Keratinocyte (primary cell): ENCODE results near the gene CPVL. TPM values are rescaled to one million over a fixed set of nuclear protein-coding genes. Genes with fewer than 3 reads are reported as not detected.

ENCODE experiments used
- DNase-seq: peaks from one replicate; pipeline ENCODE4 v3.0.0-alpha.2; 2011; ENCODE audit warnings: low read depth, missing footprints, low spot score
- FAIRE-seq: peaks from 2 replicates; lab custom pipeline; 2011; peaks lifted over from hg19 to GRCh38; lab: Jason Lieb, UNC
- H2AFZ ChIP-seq: 2 replicates; pipeline ENCODE4 v1.6.0; 2012; ENCODE audit warnings: low read length, control low read depth, inconsistent platforms; ENCODE audit not compliant: control insufficient read depth
- H3K27ac ChIP-seq: 2 replicates; pipeline ENCODE4 v1.5.1; 2011; ENCODE audit warnings: low read length; ENCODE audit not compliant: control insufficient read depth, insufficient read depth
- H3K27me3 ChIP-seq: 3 replicates; pipeline ENCODE4 v1.6.0; 2011; ENCODE audit warnings: low read length; ENCODE audit not compliant: control insufficient read depth, insufficient read depth; ENCODE audit errors: extremely low read depth
- H3K36me3 ChIP-seq, 2 experiments: 2 replicates in 1 of 2; 3 replicates in 1 of 2; pipeline ENCODE4 v1.5.1; 2011; ENCODE audit warnings: low read length in 2 of 2, mild to moderate bottlenecking in 1 of 2; ENCODE audit not compliant: control insufficient read depth in 2 of 2, insufficient read depth in 2 of 2; ENCODE audit errors: extremely low read depth in 1 of 2
- H3K4me1 ChIP-seq: 3 replicates; pipeline ENCODE4 v1.5.1; 2011; ENCODE audit warnings: low read length; ENCODE audit not compliant: control insufficient read depth, insufficient read depth; ENCODE audit errors: extremely low read depth
- H3K4me2 ChIP-seq: 3 replicates; pipeline ENCODE4 v1.6.0; 2011; ENCODE audit warnings: low read depth, low read length; ENCODE audit not compliant: control insufficient read depth, insufficient read depth; ENCODE audit errors: extremely low read depth
- H3K4me3 ChIP-seq, 3 experiments: fragments of 200-600 bp in 1 of 3; sonication (generic) in 1 of 3; 2 replicates in 2 of 3; 3 replicates in 1 of 3; pipeline ENCODE4 v1.5.1; 2011 to 2016; ENCODE audit warnings: low read length in 3 of 3, mild to moderate bottlenecking in 3 of 3, control low read depth in 2 of 3, inconsistent platforms in 1 of 3, low read depth in 1 of 3, mixed read lengths in 1 of 3, mixed run types in 1 of 3, moderate library complexity in 1 of 3; ENCODE audit not compliant: control insufficient read depth in 2 of 3, insufficient read depth in 2 of 3; ENCODE audit errors: extremely low read depth in 1 of 3
- H3K79me2 ChIP-seq: 2 replicates; pipeline ENCODE4 v1.6.0; 2012; ENCODE audit warnings: low read length; ENCODE audit not compliant: control insufficient read depth, insufficient read depth
- H3K9ac ChIP-seq: 3 replicates; pipeline ENCODE4 v1.6.0; 2011; ENCODE audit warnings: low read length; ENCODE audit not compliant: control insufficient read depth, insufficient read depth; ENCODE audit errors: extremely low read depth
- H3K9me1 ChIP-seq: 3 replicates; pipeline ENCODE4 v1.6.0; 2011; ENCODE audit warnings: low read length; ENCODE audit not compliant: control insufficient read depth, insufficient read depth; ENCODE audit errors: extremely low read depth
- H3K9me3 ChIP-seq: 2 replicates; pipeline ENCODE4 v1.5.1; 2012; ENCODE audit warnings: low read depth, low read length; ENCODE audit not compliant: control insufficient read depth
- H4K20me1 ChIP-seq: 3 replicates; pipeline ENCODE4 v1.6.0; 2011; ENCODE audit warnings: low read length; ENCODE audit not compliant: control insufficient read depth, insufficient read depth; ENCODE audit errors: extremely low read depth
- EZH2 ChIP-seq: IDR thresholded peaks from one replicate; pipeline ENCODE4 v1.6.1; 2012; ENCODE audit warnings: inconsistent platforms, mild to moderate bottlenecking, low read length, moderate library complexity
- dilution Hi-C: fragments of 300-500 bp; cut with MboI; formaldehyde crosslinking; loops from one replicate; pipeline ENCODE4 v1.7.0; 2020; ENCODE audit warnings: low sequenced_read_pairs; ENCODE audit not compliant: extremely low pct_ligation_motif_present
- polyA plus RNA-seq, 5 experiments: library from polyadenylated mRNA; depleted of rRNA in 3 of 5; stranded (reverse) in 3 of 5; stranded (forward) in 1 of 5; unstranded in 1 of 5; fragments of >200 nt; gene quantifications; 1 replicate in 1 of 5; 2 replicates in 3 of 5; 3 replicates in 1 of 5; pipeline versions ENCODE4 v1.2.1 to v1.2.3, GENCODE V29; 2011 to 2012; ENCODE audit warnings: missing spikeins in 2 of 5, low read depth in 1 of 5, low replicate concordance in 1 of 5
- TF ChIP-seq, protein P1 (sequence below), 3 experiments: IDR thresholded peaks in 1 of 3; conservative IDR thresholded peaks in 1 of 3; optimal IDR thresholded peaks in 1 of 3; 2 replicates in 2 of 3; 3 replicates in 1 of 3; pipeline versions ENCODE3 to v1.5.1; 2011; ENCODE audit warnings: low read length in 3 of 3, mild to moderate bottlenecking in 3 of 3, moderate library complexity in 2 of 3, control low read depth in 1 of 3, inconsistent platforms in 1 of 3; ENCODE audit not compliant: insufficient read depth in 2 of 3; ENCODE audit errors: extremely low read depth in 1 of 3

CPVL gene
- polyA plus RNA-seq, 1 donor (not counting 4 experiments of a cell fraction or from before 2014, with no cell fraction given) = 9.8 TPM

DNA sequence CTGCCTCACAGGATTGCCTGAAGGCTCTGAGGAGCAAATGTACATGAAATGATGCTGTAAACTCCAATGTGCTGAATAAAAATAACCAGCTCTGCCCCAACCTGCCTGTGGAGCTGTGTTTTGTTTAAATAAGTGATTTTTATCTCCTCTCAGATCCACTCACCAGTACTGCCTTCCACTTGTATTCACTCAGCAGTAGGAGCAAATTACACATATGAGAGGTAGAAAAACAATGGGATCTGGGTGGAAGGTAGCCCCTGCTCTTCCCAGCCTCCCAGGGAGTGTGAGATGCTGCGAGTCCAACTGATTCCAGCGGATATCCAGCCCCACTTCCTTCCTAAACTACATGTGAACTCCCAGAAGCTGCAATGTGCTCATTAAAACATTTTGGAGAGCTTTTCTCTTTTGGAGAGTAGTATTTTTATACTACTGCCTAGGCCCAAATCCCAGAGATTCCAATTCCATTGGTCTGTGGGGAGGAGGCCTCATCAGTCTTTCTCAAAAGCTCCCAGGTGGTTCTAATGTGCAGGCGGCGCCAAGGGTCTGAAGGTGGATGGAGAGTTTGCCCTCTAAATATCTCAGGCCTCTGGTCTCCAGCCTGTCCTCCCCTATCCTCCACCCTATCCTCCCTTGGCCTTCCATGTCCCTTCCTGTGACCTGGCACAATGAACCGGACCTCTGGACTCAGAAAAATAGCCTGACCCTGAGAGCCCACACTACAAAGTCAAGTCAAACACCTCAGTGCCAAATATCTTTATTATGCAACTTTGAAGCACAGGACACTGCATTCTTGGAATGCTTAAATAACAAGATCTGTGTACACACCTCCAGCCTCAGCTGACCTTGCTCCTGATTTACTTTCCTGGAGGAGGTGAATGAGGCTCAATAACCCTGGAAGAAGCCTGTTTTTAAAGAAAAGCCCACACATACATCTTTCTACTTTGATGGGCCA, 46.2 kb downstream of the CPVL start:
- dilution Hi-C loops = loop anchor here (25.0 kb wide), 1 partner anchor 163 kb away; no protein-coding TSS in a partner anchor
- no peak for DNase-seq
- no peak for FAIRE-seq

DNA sequence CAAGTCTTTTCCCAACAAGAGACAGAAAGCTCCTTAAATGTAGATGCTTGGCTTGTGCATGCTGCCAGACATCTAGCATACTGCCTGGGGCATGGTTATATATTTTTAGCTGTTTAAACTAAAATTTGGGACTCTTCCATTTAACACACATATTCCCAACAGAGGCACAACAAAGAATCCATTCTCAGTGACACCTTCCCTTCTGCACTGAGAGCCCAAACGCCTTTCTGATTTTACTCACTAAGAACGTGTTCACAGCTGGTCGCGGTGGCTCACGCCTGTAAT, 49.9 kb downstream of the CPVL start:
- TF ChIP-seq EZH2 = no peak
- TF ChIP-seq, protein P1, sequence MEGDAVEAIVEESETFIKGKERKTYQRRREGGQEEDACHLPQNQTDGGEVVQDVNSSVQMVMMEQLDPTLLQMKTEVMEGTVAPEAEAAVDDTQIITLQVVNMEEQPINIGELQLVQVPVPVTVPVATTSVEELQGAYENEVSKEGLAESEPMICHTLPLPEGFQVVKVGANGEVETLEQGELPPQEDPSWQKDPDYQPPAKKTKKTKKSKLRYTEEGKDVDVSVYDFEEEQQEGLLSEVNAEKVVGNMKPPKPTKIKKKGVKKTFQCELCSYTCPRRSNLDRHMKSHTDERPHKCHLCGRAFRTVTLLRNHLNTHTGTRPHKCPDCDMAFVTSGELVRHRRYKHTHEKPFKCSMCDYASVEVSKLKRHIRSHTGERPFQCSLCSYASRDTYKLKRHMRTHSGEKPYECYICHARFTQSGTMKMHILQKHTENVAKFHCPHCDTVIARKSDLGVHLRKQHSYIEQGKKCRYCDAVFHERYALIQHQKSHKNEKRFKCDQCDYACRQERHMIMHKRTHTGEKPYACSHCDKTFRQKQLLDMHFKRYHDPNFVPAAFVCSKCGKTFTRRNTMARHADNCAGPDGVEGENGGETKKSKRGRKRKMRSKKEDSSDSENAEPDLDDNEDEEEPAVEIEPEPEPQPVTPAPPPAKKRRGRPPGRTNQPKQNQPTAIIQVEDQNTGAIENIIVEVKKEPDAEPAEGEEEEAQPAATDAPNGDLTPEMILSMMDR (optimal IDR thresholded peaks at IDR 0.05 in 1 of 3, IDR thresholded peaks at IDR 0.05 in 1 of 3, conservative IDR thresholded peaks at IDR 0.05 in 1 of 3; ENCODE audit: extremely low read depth in 1 of 3, insufficient read depth in 2 of 3, low read length in 3 of 3) = no peak
- FAIRE-seq = no peak

More for the DNA sequence above, 46.2 kb downstream of the CPVL start:
- H3K9me3 ChIP-seq = no peaks in the 10 kb centered on the region
- no peak overlapping the region for H3K9ac ChIP-seq
- no peak overlapping the region for H3K4me2 ChIP-seq
- H3K4me3 ChIP-seq = no peak overlapping the region
- no peak overlapping the region for H2AFZ ChIP-seq
- H4K20me1 ChIP-seq = no peaks in the 10 kb centered on the region
- H3K4me1 ChIP-seq = peaks cover 9% of the 10 kb centered on the region
- H3K79me2 ChIP-seq = no peaks in the 10 kb centered on the region
- H3K27ac ChIP-seq = no peak overlapping the region
- H3K27me3 ChIP-seq = no peaks in the 10 kb centered on the region
- no peaks in the 10 kb centered on the region for H3K9me1 ChIP-seq
- TF ChIP-seq, protein P1 (optimal IDR thresholded peaks at IDR 0.05 in 1 of 3, IDR thresholded peaks at IDR 0.05 in 1 of 3, conservative IDR thresholded peaks at IDR 0.05 in 1 of 3; ENCODE audit: extremely low read depth in 1 of 3, insufficient read depth in 2 of 3, low read length in 3 of 3) = no peak
- TF ChIP-seq EZH2 = no peak
- no peaks in the 10 kb centered on the region for H3K36me3 ChIP-seq

More for the DNA sequence above, 49.9 kb downstream of the CPVL start:
- H3K9ac ChIP-seq = no peak overlapping the region
- H3K79me2 ChIP-seq = no peaks in the 10 kb centered on the region
- no peaks in the 10 kb centered on the region for H3K36me3 ChIP-seq
- no peaks in the 10 kb centered on the region for H3K9me1 ChIP-seq
- H3K4me2 ChIP-seq = no peak overlapping the region
- H4K20me1 ChIP-seq = no peaks in the 10 kb centered on the region
- no peak overlapping the region for H3K4me3 ChIP-seq
- H3K9me3 ChIP-seq = no peaks in the 10 kb centered on the region
- dilution Hi-C loops = no loop called here
- H2AFZ ChIP-seq = no peak overlapping the region
- no peaks in the 10 kb centered on the region for H3K4me1 ChIP-seq
- H3K27me3 ChIP-seq = no peaks in the 10 kb centered on the region
- H3K27ac ChIP-seq = no peak overlapping the region
- DNase-seq = no peak
